ENCODE measurements around the gene FBLN5.

Gene FBLN5

DNA sequence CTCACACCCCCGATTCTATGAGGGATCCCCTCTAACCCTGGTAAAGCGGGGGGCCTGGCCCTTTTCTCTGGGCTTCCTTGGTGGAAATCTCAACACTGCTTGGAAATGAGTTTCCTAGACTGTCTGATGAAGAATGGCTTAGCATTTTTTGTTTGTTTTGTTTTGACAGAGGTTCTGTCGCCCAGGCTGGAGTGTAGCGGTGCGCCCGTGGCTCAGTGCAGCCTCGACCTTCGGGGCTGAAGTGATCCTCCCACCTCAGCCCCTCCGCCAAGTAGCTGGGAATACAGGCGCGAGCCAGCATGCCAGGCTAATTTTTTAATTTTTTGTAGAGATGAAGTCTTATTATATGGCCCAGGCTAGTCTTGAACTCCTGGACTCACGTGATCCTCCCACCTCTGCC lies 110.4 kb downstream of the FBLN5 start:
- peaks cover 2% of the 10 kb centered on the region for H3K27me3 Mint-ChIP-seq
- H3K4me1 Mint-ChIP-seq: peaks cover 25% of the 10 kb centered on the region
- peak overlapping the region; percentile 94 for H3K4me3 Mint-ChIP-seq
- H3K36me3 Mint-ChIP-seq: no peaks in the 10 kb centered on the region
- ATAC-seq (ENCODE audit: low read depth) (no peak), DNase-seq (ENCODE audit: low spot score in 2 of 2) (no peak)
- peak overlapping the region; percentile 87 for H3K27ac Mint-ChIP-seq
- no peaks in the 10 kb centered on the region for H3K9me3 Mint-ChIP-seq

DNA sequence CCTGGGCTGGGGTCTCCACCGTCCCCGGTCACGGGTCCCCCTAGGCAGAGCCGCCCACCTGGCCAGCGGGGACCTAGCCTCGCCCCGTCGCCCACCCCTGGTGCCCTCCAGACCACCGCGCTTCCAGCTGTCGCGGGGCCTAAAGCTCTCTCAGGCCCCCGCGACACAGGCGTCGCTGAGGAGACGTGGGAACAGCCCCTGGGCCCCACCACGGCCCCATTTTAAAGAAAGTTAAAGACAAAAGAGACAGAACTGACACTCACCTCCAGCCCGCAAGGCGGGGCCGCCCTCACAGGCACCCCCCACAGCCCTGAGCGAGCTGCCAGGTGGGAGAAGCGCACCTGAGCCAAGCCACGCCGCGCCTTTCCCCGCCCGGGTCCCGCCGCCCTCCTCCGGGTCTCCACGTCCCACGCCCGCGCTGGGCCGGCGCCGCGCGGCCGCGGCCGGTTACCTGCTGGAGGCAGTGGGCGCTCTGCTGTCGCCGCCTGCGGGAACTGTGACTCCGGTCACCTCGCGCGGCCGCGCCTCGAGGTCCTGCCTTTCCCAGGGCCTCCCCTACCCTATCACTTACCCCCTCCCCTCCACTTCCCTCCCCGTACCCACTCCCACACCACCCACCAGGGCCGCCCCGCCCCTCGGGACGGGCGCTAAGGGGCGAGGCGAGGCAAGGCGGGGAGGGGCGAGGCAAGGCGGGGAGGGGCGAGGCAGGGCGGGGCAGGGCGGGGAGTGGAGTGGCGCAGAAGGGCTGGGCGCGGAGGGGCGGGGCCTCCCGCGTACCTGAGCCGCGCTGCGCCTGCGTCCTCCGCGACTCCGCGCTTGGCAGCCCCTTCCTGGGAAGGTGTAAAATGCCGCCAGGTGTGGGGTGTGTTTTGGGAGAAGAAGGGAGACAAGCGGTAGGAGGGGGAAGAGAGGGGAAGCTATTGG lies 111.3 kb downstream of the FBLN5 start:
- peak overlapping the region; percentile 94 for H3K4me3 Mint-ChIP-seq
- H3K36me3 Mint-ChIP-seq: no peaks in the 10 kb centered on the region
- DNase-seq (ENCODE audit: low spot score in 2 of 2): peak; percentile 68 to 77
- H3K27me3 Mint-ChIP-seq: peaks cover 2% of the 10 kb centered on the region
- peak overlapping the region; percentile 87 for H3K27ac Mint-ChIP-seq
- ATAC-seq (ENCODE audit: low read depth): peak; percentile 82
- no peaks in the 10 kb centered on the region for H3K9me3 Mint-ChIP-seq
- H3K4me1 Mint-ChIP-seq: peaks cover 25% of the 10 kb centered on the region

DNA sequence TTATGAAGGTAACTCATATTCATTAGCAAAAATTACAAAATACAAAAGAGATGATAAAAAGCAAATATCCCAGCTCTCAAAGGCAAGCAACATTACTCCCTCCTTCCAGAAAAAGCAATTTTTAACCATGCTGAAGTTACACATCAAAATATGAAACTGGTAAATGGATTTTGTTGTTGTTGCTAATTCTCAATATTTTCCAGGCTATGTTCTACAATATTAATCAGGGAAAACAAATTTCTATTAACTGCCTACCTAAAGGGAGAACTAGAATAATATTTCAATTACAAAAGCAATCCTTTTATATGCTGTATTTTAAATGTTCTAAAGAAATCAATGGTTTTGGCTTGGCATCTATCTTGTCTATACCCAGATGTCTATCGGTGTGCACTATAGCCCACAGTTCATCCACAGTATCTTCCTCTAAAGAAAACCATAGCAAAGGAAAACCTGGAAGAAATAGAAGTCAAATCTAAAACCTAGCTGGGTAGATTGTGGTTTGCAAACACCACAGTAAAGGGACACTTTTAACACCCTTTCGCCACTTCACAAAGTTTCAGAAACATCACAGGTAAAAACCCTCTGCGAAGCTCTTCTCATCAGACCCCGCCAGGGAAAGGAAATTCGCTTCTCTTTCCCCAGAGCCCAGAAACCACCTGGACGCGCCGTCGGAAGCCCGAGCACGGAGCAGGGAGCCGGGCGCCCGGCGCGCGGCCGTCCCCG lies 112.1 kb downstream of the FBLN5 start:
- ATAC-seq (ENCODE audit: low read depth) (no peak), DNase-seq (ENCODE audit: low spot score in 2 of 2) (no peak)
- H3K4me3 Mint-ChIP-seq: peak overlapping the region; percentile 94
- H3K4me1 Mint-ChIP-seq: peaks cover 23% of the 10 kb centered on the region
- H3K27me3 Mint-ChIP-seq: peaks cover 2% of the 10 kb centered on the region
- H3K9me3 Mint-ChIP-seq: no peaks in the 10 kb centered on the region
- peak overlapping the region; percentile 28 for H3K27ac Mint-ChIP-seq
- no peaks in the 10 kb centered on the region for H3K36me3 Mint-ChIP-seq

DNA sequence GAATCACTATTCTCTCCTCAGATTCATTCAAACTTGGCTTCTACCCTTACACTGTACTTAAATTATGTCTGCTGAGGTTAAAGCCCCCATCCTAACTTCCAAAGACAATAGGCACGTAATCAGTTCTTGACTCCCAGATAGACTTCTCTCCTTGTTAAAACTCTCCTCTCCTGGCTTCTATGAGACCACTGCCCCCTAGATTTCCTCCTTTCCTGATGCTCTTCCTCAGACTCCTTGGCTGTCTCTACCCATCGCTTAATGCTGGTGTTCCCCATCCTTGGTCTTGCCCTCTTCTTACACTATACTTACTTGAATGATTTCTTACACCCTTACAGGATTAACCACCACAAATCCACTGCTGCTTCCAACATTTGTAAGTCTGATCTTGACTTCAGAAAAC lies 112.9 kb downstream of the FBLN5 start:
- DNase-seq (ENCODE audit: low spot score in 2 of 2): no peak
- H3K27me3 Mint-ChIP-seq: peaks cover 5% of the 10 kb centered on the region
- no peaks in the 10 kb centered on the region for H3K9me3 Mint-ChIP-seq
- peaks cover 26% of the 10 kb centered on the region for H3K4me1 Mint-ChIP-seq
- no peak for ATAC-seq (ENCODE audit: low read depth)
- no peak overlapping the region for H3K27ac Mint-ChIP-seq
- no peaks in the 10 kb centered on the region for H3K36me3 Mint-ChIP-seq
- H3K4me3 Mint-ChIP-seq: peak overlapping the region; percentile 2

DNA sequence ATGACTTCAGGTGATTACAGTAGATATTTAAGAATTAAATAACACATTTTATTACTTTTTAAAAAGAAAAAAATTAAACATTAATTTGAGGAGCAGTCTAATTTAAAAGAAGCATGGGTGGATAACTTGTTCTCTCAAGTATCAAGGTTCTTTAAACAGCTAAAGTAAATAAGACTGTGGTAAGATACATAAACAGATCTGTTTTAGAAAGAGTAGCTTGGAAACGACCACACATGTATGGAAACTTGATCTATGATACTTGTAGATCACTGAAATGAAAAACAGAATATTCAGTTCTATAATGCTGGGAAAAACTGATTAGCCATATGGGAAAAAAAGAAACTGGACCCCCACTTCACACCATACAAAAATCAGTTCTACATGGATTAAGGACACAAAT lies 116.2 kb downstream of the FBLN5 start:
- Mint-ChIP-seq H3K4me3 (no peak overlapping the region), H3K27me3 (peaks cover 6% of the 10 kb centered on the region), H3K9me3 (peaks cover 6% of the 10 kb centered on the region), H3K27ac (no peak overlapping the region), H3K4me1 (peaks cover 20% of the 10 kb centered on the region), H3K36me3 (peaks cover 8% of the 10 kb centered on the region)
- no peak for ATAC-seq (ENCODE audit: low read depth)
- DNase-seq (ENCODE audit: low spot score in 2 of 2): no peak

DNA sequence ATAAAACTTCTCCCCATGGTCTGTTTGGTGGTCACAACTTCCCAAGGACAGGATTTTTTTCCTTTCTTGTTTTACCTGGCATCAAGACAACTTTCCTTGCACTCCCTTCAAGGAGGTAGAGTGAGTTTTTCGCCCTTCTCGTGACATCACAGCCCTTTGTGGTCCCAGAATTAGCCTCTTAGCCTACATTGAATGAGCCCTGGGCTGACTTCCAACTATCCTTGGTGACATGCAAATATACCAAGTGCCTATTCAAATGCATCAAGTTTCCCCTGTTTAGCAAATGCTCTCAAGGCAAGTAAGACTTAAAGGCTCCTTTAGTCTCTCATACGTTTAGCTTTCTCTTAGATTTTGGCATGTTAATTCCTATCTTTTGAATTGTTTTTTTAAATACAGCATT lies 116.7 kb downstream of the FBLN5 start:
- Mint-ChIP-seq H3K9me3 (peaks cover 6% of the 10 kb centered on the region), H3K27me3 (peaks cover 6% of the 10 kb centered on the region), H3K27ac (no peak overlapping the region), H3K4me1 (peaks cover 20% of the 10 kb centered on the region), H3K36me3 (peaks cover 8% of the 10 kb centered on the region), H3K4me3 (no peak overlapping the region)
- peak; percentile 67 for ATAC-seq (ENCODE audit: low read depth)
- no peak for DNase-seq (ENCODE audit: low spot score in 2 of 2)

DNA sequence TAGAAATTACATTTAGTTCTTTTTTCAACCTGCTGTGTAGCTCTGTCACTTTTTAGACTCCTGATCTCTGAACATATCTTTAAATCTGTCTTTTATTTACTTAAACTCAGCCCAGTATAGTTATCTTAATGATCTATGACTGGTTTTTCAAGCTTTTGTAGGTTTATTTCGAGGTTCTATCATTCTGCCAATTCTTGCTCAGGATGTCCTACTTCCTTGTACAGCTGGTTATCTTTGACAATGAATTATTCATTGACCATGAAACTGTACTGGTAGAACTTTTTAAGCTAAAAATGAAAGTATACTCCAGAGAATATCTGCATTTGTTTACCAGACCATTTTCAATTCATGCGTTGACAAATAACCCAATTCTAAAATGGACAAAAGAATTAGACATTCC lies 118.0 kb downstream of the FBLN5 start:
- peak overlapping the region; percentile 61 for H3K27ac Mint-ChIP-seq
- H3K4me1 Mint-ChIP-seq: peaks cover 17% of the 10 kb centered on the region
- H3K27me3 Mint-ChIP-seq: peaks cover 6% of the 10 kb centered on the region
- H3K36me3 Mint-ChIP-seq: peaks cover 11% of the 10 kb centered on the region
- ATAC-seq (ENCODE audit: low read depth) (no peak), DNase-seq (ENCODE audit: low spot score in 2 of 2) (no peak)
- H3K9me3 Mint-ChIP-seq: peaks cover 6% of the 10 kb centered on the region
- no peak overlapping the region for H3K4me3 Mint-ChIP-seq

DNA sequence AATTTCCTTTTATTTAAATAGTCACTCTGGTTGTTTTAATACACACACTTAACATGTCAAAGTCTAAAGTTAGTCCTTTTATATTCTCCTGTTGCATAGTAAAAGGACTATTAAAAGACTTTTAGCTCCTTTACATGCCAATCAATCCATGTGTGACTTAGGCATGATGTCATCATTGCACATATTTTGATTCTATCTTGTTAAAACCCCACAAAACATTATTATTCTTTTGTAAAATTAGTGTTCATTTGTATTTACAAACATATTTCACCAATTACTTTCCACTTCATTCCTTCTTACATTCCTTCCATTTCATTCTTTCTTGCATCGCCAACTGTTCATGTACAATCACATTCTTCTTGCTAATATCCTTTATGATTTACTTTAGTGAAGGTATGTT lies 119.7 kb downstream of the FBLN5 start:
- ATAC-seq (ENCODE audit: low read depth) (no peak), DNase-seq (ENCODE audit: low spot score in 2 of 2) (no peak)
- Mint-ChIP-seq H3K4me1 (peaks cover 13% of the 10 kb centered on the region), H3K36me3 (peaks cover 11% of the 10 kb centered on the region), H3K27me3 (peaks cover 6% of the 10 kb centered on the region), H3K4me3 (no peak overlapping the region), H3K27ac (peak overlapping the region; percentile 18), H3K9me3 (peaks cover 6% of the 10 kb centered on the region)

Data from memory B cell (primary cell).